HG02798 (cell line): ENCODE results near the gene PIPOX.

Experiments
- ATAC-seq: cut with Tn5 transposase; IDR thresholded peaks from one replicate; pipeline ENCODE4 v1.9.1; 2021; ENCODE audit warnings: mild to moderate bottlenecking; ENCODE audit not compliant: unreplicated experiment, poor library complexity

The PIPOX gene

GRCh38 chr17:29018788-29019474, 24.0 kb upstream of the PIPOX start:
- ATAC-seq, result no peak

- ATAC-seq, result no peak
These were observed 23.3 kb upstream of the PIPOX start for GRCh38 chr17:29019475-29020181.

- ATAC-seq, result no peak
These were observed 22.4 kb upstream of the PIPOX start for GRCh38 chr17:29020576-29020975.

GRCh38 chr17:29021226-29021625, 21.7 kb upstream of the PIPOX start:
- ATAC-seq, result no peak

GRCh38 chr17:29022074-29022473, 20.9 kb upstream of the PIPOX start:
- no peak for ATAC-seq

DNA sequence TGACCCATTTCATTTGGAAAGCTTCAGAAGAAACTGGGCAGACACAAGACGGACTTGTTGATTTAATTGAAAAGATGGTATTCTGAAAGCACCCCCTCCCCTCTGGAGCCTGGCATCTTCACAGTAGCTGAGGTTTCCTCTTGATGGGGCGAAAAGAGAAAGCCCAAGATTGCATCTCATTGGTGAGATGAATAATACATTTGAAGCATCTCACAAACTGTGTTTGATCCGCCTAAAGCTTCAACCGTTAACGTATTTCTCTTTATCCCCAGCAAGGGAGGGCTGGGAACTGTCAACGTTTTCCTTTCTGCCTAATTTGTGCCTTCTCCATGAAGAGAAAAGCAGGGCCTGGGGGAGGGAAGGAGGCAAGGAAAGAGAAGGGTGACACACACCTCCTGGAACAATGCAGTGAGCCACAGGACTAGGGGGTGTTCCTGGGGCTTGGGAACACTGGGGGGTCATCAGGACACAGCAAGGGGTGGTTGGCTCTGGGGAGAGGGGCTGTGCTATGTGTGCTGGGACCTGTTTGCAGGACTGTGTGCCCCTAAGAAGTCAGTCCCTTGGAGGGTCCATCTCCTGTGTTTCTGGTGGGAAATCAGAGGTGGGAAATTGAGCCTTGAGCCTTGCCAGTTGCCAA, 18.5 kb upstream of the PIPOX start:
- no peak for ATAC-seq

- no peak for ATAC-seq
These were observed 11.5 kb upstream of the PIPOX start for GRCh38 chr17:29031488-29031887.

DNA sequence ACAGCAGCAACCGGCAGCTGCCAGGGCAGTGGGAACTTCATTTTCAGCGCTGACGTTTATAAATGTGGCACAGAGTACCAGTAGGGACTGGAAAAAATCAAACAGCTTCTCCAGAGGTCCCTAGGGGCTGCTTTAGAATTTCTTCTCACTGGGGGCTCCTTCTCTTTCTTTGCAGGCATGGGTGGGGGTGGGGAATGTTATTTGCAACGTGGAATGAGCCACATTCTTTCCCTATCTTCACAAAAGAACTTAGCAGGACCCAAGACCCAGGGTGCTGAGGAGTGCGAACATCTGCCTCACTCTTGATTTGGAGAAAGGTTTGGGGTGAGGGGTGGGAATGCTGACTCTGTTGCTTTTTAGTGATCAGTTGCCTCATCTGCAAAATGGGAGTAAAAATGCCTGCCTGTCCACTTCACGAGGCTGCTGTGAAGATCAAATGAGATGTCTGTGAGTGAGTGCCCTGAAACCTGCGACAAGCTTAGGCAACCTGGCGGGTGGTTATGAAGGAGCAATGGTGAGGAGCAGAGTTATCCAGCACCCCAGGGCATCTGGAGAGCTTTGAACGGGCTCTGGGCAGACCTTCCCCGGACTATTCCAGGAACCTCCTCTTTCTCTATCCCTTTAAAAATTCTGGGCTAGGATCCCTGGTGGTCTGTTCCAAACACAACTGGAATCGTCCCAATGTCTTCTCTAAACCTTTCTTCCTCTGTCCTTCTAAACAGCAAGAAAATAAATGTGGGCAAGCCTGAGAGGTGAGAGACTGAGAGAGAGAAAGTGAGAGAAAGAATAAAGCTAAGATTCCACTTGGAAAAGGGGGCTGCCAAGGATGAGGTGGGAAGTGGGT, 10.7 kb upstream of the PIPOX start:
- ATAC-seq, result no peak

DNA sequence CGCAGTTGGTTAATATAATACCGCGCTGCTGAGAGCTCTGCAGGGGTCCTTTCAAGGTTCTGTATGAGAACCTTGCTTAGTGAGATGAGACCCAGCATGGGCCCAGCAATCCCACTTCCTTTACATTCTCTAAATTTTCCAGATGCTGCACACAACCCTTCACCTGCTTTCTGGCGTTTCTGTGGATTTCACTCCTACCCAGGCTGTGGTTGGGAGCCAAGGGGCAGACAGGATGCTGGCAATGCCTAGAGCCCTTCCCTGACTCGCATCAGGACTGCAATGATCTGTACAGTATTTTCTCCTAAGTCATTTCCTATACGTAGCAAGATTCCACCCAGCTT, 10.1 kb upstream of the PIPOX start:
- ATAC-seq, result no peak

DNA sequence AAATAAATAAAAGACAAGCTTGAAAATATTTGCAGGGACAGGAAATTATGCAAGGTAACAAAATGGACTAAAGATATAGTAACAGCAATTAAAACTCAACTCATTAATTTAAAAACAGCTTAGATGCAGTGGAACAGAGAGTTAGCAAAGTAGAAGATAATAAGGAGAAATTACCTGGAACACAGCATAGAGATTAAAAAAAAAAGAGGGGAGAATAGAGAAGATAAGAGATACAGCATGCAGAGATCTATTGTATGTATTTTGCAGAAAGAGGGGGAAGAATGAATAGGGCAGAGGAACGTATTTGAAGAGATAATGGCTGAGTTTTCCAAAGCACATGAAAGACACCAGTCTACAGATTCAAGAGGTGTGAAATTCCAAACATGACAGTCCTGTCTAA, 8.4 kb upstream of the PIPOX start:
- no peak for ATAC-seq

GRCh38 chr17:29036584-29036983, 6.4 kb upstream of the PIPOX start:
- ATAC-seq, result no peak

DNA sequence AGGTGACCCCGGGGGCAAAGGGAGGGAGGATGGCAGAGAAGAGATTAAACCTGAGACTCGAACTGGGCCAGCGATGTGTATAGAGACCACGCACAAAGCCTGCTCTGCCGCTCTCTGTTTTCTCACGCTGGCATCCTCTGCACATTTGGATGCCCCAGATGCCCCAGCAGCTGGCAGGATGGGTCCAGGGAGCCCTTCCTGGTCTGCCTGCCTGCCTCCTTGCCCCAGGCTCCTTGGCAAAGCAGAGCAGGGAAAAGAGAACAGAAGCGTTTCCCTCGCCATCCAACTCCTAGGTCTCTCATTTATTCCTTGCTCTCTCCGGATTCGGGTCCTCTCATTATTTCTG, 5.2 kb upstream of the PIPOX start:
- ATAC-seq, result no peak

DNA sequence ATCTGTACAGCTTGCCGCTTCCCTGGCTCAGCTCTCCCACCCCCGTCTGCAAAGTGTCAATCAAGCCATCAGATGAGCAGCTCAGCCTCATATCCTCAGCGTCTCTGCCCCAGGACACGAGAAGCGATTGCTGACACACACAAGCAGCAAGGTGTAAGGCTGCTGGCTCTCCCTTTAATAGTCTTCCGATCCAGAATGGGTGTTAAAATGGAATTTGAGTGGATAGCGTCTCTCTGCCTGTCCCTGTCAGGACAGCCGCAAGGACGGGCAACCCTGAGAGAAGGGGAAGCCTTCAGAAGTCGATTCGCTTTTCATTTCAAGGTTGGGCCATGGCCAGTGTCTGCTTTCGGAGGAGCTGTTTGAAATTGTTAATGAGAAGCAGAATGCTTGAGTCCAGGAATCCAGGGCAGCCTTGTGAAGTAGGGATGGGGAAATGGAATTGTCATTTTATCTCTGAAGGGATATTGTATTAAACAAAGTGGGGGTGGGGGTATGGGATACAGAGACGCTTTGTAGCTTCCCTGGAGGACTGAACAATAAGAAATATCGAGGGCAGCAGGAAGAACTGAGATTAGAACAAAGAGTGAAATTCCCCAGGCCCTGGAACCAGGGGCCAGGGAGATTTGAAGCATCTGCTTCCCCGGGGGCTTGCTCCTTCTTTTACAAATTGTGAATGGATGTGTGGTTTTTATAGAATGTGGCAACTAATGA, 4.7 kb upstream of the PIPOX start:
- ATAC-seq, result no peak

- ATAC-seq, result no peak
These were observed 3.0 kb upstream of the PIPOX start for GRCh38 chr17:29039764-29040598.

GRCh38 chr17:29041091-29041490, 1.9 kb upstream of the PIPOX start:
- no peak for ATAC-seq

DNA sequence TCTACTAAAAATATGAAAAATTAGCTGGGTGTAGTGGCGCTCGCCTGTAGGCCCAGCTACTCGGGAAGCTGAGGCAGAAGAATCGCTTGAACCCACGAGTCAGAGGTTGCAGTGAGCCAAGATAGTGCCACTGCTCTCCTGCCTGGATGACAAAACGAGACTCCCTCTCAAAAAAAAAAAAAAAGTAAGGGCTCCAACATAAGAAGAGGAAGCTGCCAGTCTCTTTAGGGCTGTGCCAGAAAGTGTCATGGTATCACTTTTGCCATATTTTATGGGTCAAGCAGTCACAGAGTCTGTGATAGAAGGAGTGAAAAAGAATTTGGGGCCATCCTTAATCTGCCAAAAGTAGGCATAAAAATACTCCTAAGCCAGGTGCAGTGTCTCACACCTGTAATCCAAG, 1.4 kb upstream of the PIPOX start:
- no peak for ATAC-seq

DNA sequence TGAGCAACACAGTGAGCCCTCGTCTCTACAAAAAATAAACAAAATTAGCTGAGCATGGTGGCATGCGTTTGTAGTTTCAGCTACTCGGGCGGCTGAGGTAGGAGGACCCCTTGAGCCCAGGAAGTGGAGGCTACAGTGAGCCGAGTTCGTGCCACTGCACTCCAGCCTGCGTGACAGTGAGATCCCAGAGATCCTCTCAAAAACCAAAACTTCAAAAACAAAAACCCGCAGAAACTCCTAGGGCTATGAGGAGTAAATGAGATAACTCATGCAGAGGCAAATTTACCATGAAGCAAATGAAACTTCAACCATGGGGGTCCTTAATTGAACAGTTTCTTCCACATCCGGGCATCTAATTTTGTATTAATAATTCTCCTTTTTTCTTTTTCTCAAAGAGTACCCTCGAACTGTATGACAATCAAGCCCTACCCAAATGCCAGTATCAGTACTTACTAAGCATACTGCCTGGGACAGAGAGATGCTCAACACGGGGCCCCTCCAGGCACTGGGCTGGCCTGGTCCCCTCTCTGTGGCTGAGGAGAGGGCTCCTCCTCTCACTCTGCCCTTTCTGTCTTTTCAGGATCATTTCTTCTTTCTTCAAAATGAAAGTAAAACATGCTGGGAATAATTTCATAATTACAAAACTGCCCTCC, 789 bp upstream of the PIPOX start:
- ATAC-seq, result no peak

- ATAC-seq, result no peak
These were observed 701 bp downstream of the PIPOX start for GRCh38 chr17:29043539-29044145.

DNA sequence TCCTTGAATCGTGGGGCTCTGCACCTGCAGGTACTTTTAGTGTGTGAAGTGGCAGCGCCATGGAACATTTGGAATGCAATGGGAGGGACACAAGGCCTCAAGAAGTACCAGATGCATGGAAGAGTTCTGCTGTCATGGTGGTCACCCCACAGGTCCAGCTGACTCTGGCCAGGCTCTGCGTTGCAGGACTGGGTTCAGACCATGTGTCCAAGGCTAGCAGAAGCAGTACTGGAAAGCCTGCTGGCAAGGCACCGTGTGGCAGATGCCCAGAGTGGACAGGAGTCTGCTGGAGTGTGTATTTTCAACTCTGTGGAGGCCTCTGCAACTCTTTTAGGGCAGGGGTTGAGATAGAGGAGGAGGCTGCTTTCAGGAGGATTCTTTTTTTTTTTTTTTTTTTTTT, 2.1 kb downstream of the PIPOX start:
- no peak for ATAC-seq
